K562 (cell line): Measurements from ENCODE around the gene TSG101. TPM values are rescaled to one million over a fixed set of nuclear protein-coding genes. Genes with fewer than 3 reads are reported as not detected.

Experiments
- ATAC-seq: fragments of 200-7000 bp; cut with Tn5 transposase; 3 replicates; pipeline ENCODE4 v1.9.1; 2020; ENCODE audit warnings: moderate library complexity
- BruUV-seq: library from RNA; stranded (reverse); fragments of 400-500 nt; replicated peaks from 2 replicates; lab custom pipeline; 2021; lab: Mats Ljungman, UMichigan
- CTCF ChIA-PET: fragments of 300-600 bp; formaldehyde crosslinking; extraction: SDS; loops from one replicate; lab custom pipeline; 2021; ENCODE audit warnings: low intra/inter-chr PET ratio; lab: Yijun Ruan, JAX
- POLR2A ChIA-PET: fragments of 300-600, 350-650 bp; sonication (Branson Sonifier 250); formaldehyde crosslinking; extraction: SDS; loops from one replicate; lab custom pipeline; 2021; ENCODE audit warnings: antibody characterized with exemption, inconsistent platforms; lab: Yijun Ruan, JAX
- DNase-seq, 4 experiments: peaks; one replicate each; pipeline versions ENCODE4 v3.0.0 to v3.0.0-alpha.2; 2011 to 2018; ENCODE audit warnings: low spot score in 3 of 4, mixed read lengths in 3 of 4; ENCODE audit errors: extremely low read depth in 1 of 4
- FAIRE-seq: peaks from 2 replicates; lab custom pipeline; 2011; peaks lifted over from hg19 to GRCh38; lab: Jason Lieb, UNC
- H2AFZ ChIP-seq: 2 replicates; pipeline ENCODE4 v1.6.0; 2011; ENCODE audit warnings: low read depth, low read length, control low read depth, inconsistent platforms
- H3K27ac ChIP-seq: fragments of 200-600 bp; 3 replicates; pipeline ENCODE4 v1.8.0; 2011; ENCODE audit warnings: low read depth, mild to moderate bottlenecking, control low read depth, inconsistent platforms, low read length, moderate library complexity, mixed read lengths; ENCODE audit errors: extremely low read depth
- H3K27me3 ChIP-seq, 2 experiments: fragments of 300-600 bp in 1 of 2; 2 replicates in 1 of 2; 3 replicates in 1 of 2; pipeline versions ENCODE4 v1.6.0 to v1.8.0; 2011; ENCODE audit warnings: inconsistent platforms in 2 of 2, low read length in 2 of 2, mild to moderate bottlenecking in 1 of 2, mixed read lengths in 1 of 2, moderate library complexity in 1 of 2; ENCODE audit not compliant: control insufficient read depth in 2 of 2, insufficient read depth in 2 of 2
- H3K36me3 ChIP-seq: fragments of 300-600 bp; 3 replicates; pipeline ENCODE4 v1.8.0; 2011; ENCODE audit warnings: mild to moderate bottlenecking, low read length, inconsistent platforms; ENCODE audit not compliant: control insufficient read depth, insufficient read depth
- H3K4me1 ChIP-seq, 2 experiments: fragments of 200-600 bp in 1 of 2; replicated peaks in 1 of 2; 2 replicates in 1 of 2; 3 replicates in 1 of 2; pipeline versions ENCODE4 v1.5.1 to v1.8.0; 2011; ENCODE audit warnings: inconsistent platforms in 2 of 2, low read length in 2 of 2, mild to moderate bottlenecking in 1 of 2, mixed read lengths in 1 of 2, moderate library complexity in 1 of 2; ENCODE audit not compliant: control insufficient read depth in 2 of 2, insufficient read depth in 2 of 2
- H3K4me2 ChIP-seq: 2 replicates; pipeline ENCODE4 v1.6.1; 2011; ENCODE audit warnings: low read length, control low read depth, inconsistent platforms, mixed read lengths; ENCODE audit not compliant: insufficient read depth
- H3K4me3 ChIP-seq: fragments of 200-600 bp; sonication (generic), shearing (Covaris generic); 2 replicates; pipeline ENCODE4 v1.5.1; 2016; ENCODE audit warnings: control low read depth, inconsistent platforms
- H3K79me2 ChIP-seq: fragments of 200-600 bp; 3 replicates; pipeline ENCODE4 v1.8.0; 2011; ENCODE audit warnings: low read length, inconsistent platforms; ENCODE audit not compliant: control insufficient read depth, insufficient read depth
- H3K9ac ChIP-seq, 2 experiments: 2 replicates each; pipeline versions ENCODE4 v1.6.0 to v1.6.1; 2011; ENCODE audit warnings: low read depth in 2 of 2, low read length in 2 of 2, control low read depth in 1 of 2, inconsistent platforms in 1 of 2, mild to moderate bottlenecking in 1 of 2, mixed read lengths in 1 of 2; ENCODE audit not compliant: insufficient read depth in 1 of 2
- H3K9me1 ChIP-seq: one replicate; pipeline ENCODE4 v1.6.0; 2011; ENCODE audit warnings: inconsistent platforms, mild to moderate bottlenecking, low read length, moderate library complexity; ENCODE audit not compliant: control insufficient read depth, insufficient read depth
- H3K9me3 ChIP-seq: replicated peaks from 2 replicates; pipeline ENCODE4 v1.5.1; 2011; ENCODE audit warnings: low read depth, low read length, inconsistent platforms; ENCODE audit not compliant: control insufficient read depth, insufficient read depth
- H4K20me1 ChIP-seq: replicated peaks from 2 replicates; pipeline ENCODE4 v1.6.1; 2011; ENCODE audit warnings: low read length, inconsistent platforms, mixed read lengths; ENCODE audit not compliant: control insufficient read depth, insufficient read depth
- ARID2 ChIP-seq: fragments of 450-650 bp; IDR thresholded peaks from 2 replicates; pipeline ENCODE4 v1.6.1; 2017; ENCODE audit warnings: antibody characterized with exemption, mild to moderate bottlenecking
- CHD2 ChIP-seq: IDR thresholded peaks from 2 replicates; pipeline ENCODE4 v1.6.1; 2011; ENCODE audit warnings: low read depth, low read length
- IFI16 ChIP-seq: fragments of 250-450 bp; sonication (Bioruptor Pico); IDR thresholded peaks from 2 replicates; pipeline ENCODE4 v2.1.2; 2022; ENCODE audit warnings: mild to moderate bottlenecking, inconsistent platforms
- KLF16 ChIP-seq: IDR thresholded peaks from 2 replicates; pipeline ENCODE4 v1.6.1; 2016; ENCODE audit warnings: antibody characterized with exemption
- LEF1 ChIP-seq: fragments of 450-650 bp; IDR thresholded peaks from 2 replicates; pipeline ENCODE4 v1.6.1; 2016; ENCODE audit warnings: mild to moderate bottlenecking
- MYBL2 ChIP-seq, 2 experiments: fragments of 450-650 bp in 1 of 2; sonication (generic) in 1 of 2; formaldehyde crosslinking in 1 of 2; IDR thresholded peaks; 2 replicates each; pipeline versions ENCODE4 v1.6.1 to v1.8.1; 2017 to 2022; ENCODE audit warnings: borderline replicate concordance in 1 of 2, inconsistent platforms in 1 of 2, low read depth in 1 of 2, mild to moderate bottlenecking in 1 of 2, missing genetic modification reagents in 1 of 2, moderate library complexity in 1 of 2
- NRF1 ChIP-seq, 2 experiments: fragments of 450-650 bp; IDR thresholded peaks in 1 of 2; conservative IDR thresholded peaks in 1 of 2; 2 replicates each; pipeline ENCODE4 v1.6.1; 2014; ENCODE audit warnings: mild to moderate bottlenecking in 2 of 2
- SRF ChIP-seq, 2 experiments: fragments of 250-450, 450-650 bp in 1 of 2; sonication (Bioruptor Pico) in 1 of 2; sonication (generic) in 1 of 2; formaldehyde crosslinking; IDR thresholded peaks; 2 replicates each; pipeline versions ENCODE4 v1.5.0 to v1.5.1; 2020 to 2022; ENCODE audit warnings: mild to moderate bottlenecking in 1 of 2, missing genetic modification reagents in 1 of 2
- STAG1 ChIP-seq: sonication (generic); formaldehyde crosslinking; IDR thresholded peaks from 2 replicates; pipeline ENCODE4 v1.5.0; 2020; ENCODE audit warnings: missing genetic modification reagents, borderline replicate concordance
- TCF7L2 ChIP-seq: fragments of 150-350 bp; IDR thresholded peaks from 2 replicates; pipeline ENCODE4 v1.6.1; 2016; ENCODE audit warnings: low read depth, mild to moderate bottlenecking, low read length, moderate library complexity
- TGIF2 ChIP-seq: sonication (generic); formaldehyde crosslinking; IDR thresholded peaks from 2 replicates; pipeline ENCODE4 v1.8.1; 2022; ENCODE audit warnings: mild to moderate bottlenecking, missing genetic modification reagents, moderate library complexity
- ZNF184 ChIP-seq: sonication (generic); formaldehyde crosslinking; IDR thresholded peaks from 2 replicates; pipeline ENCODE4 v1.5.0; 2020; ENCODE audit warnings: missing genetic modification reagents
- ZNF274 ChIP-seq: IDR thresholded peaks from 2 replicates; pipeline ENCODE4 v1.6.1; 2011; ENCODE audit warnings: low read depth, mild to moderate bottlenecking, low read length, moderate library complexity, borderline replicate concordance
- ZNF3 ChIP-seq: fragments of 250-450 bp; sonication (Bioruptor Pico); IDR thresholded peaks from 2 replicates; pipeline ENCODE4 v1.5.0; 2021; ENCODE audit warnings: mild to moderate bottlenecking, moderate library complexity
- WGBS: fragments of 100-300 bp; shearing (Covaris generic); methylation state at CpG from one replicate; pipeline ENCODE4 v1.1.6; 2016; ENCODE audit warnings: low coverage, mixed read lengths; ENCODE audit not compliant: insufficient coverage; ENCODE audit errors: missing lambda C conversion rate; 5-methylcytosine and 5-hydroxymethylcytosine counted together
- in situ Hi-C: fragments of 300-500 bp; cut with MboI; formaldehyde crosslinking; loops from 4 replicates; pipeline ENCODE4 v1.15.0; 2018; ENCODE audit warnings: inconsistent platforms, mixed read lengths
- intact Hi-C: fragments of 100-400 bp; cut with micrococcal nuclease; formaldehyde crosslinking; loops from 2 replicates; pipeline ENCODE4 v1.14.2; 2022
- polyA plus RNA-seq, 8 experiments: library from polyadenylated mRNA; depleted of rRNA in 4 of 8; stranded (reverse) in 5 of 8; unstranded in 3 of 8; fragments of >200 nt; fragmentation: Nextera tagmentation in 2 of 8; fragmentation: Illumina TruSeq in 1 of 8; extraction: Ambion mirVana in 2 of 8; extraction: Trizol in 1 of 8; gene quantifications; 2 replicates each; pipeline versions ENCODE4 v1.2.1 to v1.2.3, GENCODE V29; 2011 to 2014; ENCODE audit warnings: inconsistent platforms in 1 of 8, missing spikeins in 1 of 8
- total RNA-seq, 7 experiments: library from RNA; depleted of rRNA in 6 of 7; stranded (reverse); fragments of >200 nt in 6 of 7; fragmentation: Illumina TruSeq in 2 of 7; extraction: Trizol in 2 of 7; gene quantifications; 2 replicates each; pipeline versions ENCODE4 v1.2.1 to v1.2.3, GENCODE V29; 2011 to 2021; ENCODE audit warnings: low replicate concordance in 1 of 7
- TF ChIP-seq, protein P1 (sequence below): fragments of 450-650 bp; IDR thresholded peaks from 2 replicates; pipeline ENCODE4 v1.6.1; 2016; ENCODE audit warnings: borderline replicate concordance
- TF ChIP-seq, protein P2 (sequence below), 3 experiments: fragments of 200-800 bp in 1 of 3; fragments of 250-450 bp in 1 of 3; fragments of 450-650 bp in 1 of 3; sonication (Bioruptor Pico) in 1 of 3; sonication (Bioruptor generic) in 1 of 3; formaldehyde crosslinking in 1 of 3; IDR thresholded peaks; 2 replicates each; pipeline versions ENCODE4 v1.6.1 to v1.8.0; 2016 to 2022; ENCODE audit warnings: mild to moderate bottlenecking in 2 of 3, missing genetic modification characterization in 2 of 3, missing compliant biosample characterization in 1 of 3, moderate library complexity in 1 of 3

Gene TSG101
- total and polyA plus RNA-seq, 9 of the 15 experiments (the other 6 are each of a cell fraction or from before 2014, with no cell fraction given), result 24.6 to 141 (median 60.0) TPM

- FAIRE-seq, result no peak
- CTCF ChIA-PET, result no interaction called here
- intact Hi-C loops, result no loop called here
Measured at GRCh38 chr11:18466402-18466801, 60.3 kb downstream of the TSG101 start.

More at GRCh38 chr11:18466402-18466801, 60.3 kb downstream of the TSG101 start:
- Histone ChIP-seq H3K27me3 (peaks cover 0 to 3% of the 10 kb centered on the region in 2 experiments; a peak in 2 of 5 replicates), H3K36me3 (no peaks in the 10 kb centered on the region), H3K4me3 (no peak overlapping the region), H3K9ac (no peak overlapping the region), H3K9me3 (no peaks in the 10 kb centered on the region), H3K27ac (no peak overlapping the region), H4K20me1 (no peaks in the 10 kb centered on the region), H3K4me2 (no peak overlapping the region), H3K79me2 (no peaks in the 10 kb centered on the region), H2AFZ (no peak overlapping the region), H3K9me1 (no peaks in the 10 kb centered on the region), H3K4me1 (no peaks in the 10 kb centered on the region)
- POLR2A ChIA-PET, result no interaction called here
- DNase-seq, result no peak
- no TSS peak for BruUV-seq
- no peak for ATAC-seq
- WGBS, result 34% methylated on average over 2 of the region's 2 CpGs
- in situ Hi-C loops, result no loop called here
- TF ChIP-seq ZNF184 (CRISPR knock-in tag) (no peak), ZNF3 (CRISPR knock-in tag) (no peak), CHD2 (no peak), MYBL2 (IDR thresholded peaks at IDR 0.05; ENCODE audit: low read depth) (no peak), MYBL2 (CRISPR knock-in tag; IDR thresholded peaks at IDR 0.05; ENCODE audit: borderline replicate concordance) (no peak), NRF1 (conservative IDR thresholded peaks at IDR 0.05 in 1 of 2, IDR thresholded peaks at IDR 0.05 in 1 of 2) (no peak), STAG1 (CRISPR knock-in tag) (no peak), SRF (CRISPR knock-in tag; IDR thresholded peaks at IDR 0.05) (no peak), ZNF274 (no peak), TGIF2 (CRISPR knock-in tag) (no peak), IFI16 (CRISPR knock-in tag) (no peak), LEF1 (no peak), TCF7L2 (no peak), ARID2 (no peak), KLF16 (no peak)
- TF ChIP-seq, protein P1, sequence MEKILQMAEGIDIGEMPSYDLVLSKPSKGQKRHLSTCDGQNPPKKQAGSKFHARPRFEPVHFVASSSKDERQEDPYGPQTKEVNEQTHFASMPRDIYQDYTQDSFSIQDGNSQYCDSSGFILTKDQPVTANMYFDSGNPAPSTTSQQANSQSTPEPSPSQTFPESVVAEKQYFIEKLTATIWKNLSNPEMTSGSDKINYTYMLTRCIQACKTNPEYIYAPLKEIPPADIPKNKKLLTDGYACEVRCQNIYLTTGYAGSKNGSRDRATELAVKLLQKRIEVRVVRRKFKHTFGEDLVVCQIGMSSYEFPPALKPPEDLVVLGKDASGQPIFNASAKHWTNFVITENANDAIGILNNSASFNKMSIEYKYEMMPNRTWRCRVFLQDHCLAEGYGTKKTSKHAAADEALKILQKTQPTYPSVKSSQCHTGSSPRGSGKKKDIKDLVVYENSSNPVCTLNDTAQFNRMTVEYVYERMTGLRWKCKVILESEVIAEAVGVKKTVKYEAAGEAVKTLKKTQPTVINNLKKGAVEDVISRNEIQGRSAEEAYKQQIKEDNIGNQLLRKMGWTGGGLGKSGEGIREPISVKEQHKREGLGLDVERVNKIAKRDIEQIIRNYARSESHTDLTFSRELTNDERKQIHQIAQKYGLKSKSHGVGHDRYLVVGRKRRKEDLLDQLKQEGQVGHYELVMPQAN, result no peak
- TF ChIP-seq, protein P2, sequence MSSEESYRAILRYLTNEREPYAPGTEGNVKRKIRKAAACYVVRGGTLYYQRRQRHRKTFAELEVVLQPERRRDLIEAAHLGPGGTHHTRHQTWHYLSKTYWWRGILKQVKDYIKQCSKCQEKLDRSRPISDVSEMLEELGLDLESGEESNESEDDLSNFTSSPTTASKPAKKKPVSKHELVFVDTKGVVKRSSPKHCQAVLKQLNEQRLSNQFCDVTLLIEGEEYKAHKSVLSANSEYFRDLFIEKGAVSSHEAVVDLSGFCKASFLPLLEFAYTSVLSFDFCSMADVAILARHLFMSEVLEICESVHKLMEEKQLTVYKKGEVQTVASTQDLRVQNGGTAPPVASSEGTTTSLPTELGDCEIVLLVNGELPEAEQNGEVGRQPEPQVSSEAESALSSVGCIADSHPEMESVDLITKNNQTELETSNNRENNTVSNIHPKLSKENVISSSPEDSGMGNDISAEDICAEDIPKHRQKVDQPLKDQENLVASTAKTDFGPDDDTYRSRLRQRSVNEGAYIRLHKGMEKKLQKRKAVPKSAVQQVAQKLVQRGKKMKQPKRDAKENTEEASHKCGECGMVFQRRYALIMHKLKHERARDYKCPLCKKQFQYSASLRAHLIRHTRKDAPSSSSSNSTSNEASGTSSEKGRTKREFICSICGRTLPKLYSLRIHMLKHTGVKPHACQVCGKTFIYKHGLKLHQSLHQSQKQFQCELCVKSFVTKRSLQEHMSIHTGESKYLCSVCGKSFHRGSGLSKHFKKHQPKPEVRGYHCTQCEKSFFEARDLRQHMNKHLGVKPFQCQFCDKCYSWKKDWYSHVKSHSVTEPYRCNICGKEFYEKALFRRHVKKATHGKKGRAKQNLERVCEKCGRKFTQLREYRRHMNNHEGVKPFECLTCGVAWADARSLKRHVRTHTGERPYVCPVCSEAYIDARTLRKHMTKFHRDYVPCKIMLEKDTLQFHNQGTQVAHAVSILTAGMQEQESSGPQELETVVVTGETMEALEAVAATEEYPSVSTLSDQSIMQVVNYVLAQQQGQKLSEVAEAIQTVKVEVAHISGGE (CRISPR knock-in tag; IDR thresholded peaks at IDR 0.05), result no peak
